ENCODE results near the gene PCYOX1L.

PCYOX1L gene

GRCh38 chr5:149407323-149408251 is 49.7 kb downstream of the PCYOX1L start:
- Histone ChIP-seq H3K36me3 (ENCODE audit: control insufficient read depth in 2 of 2, insufficient read depth in 2 of 2, low read length in 2 of 2) (peaks cover 52% of the 10 kb centered on the region in 2 donors), H3K27ac (ENCODE audit: low read length) (peak overlapping the region; percentile 100), H3K4me3 (ENCODE audit: low read length in 2 of 2) (peak overlapping the region; percentile 93 to 100), H3K4me1 (ENCODE audit: control insufficient read depth, insufficient read depth, low read length) (peaks cover 45% of the 10 kb centered on the region), H3K27me3 (ENCODE audit: control insufficient read depth in 1 of 2, insufficient read depth in 2 of 2, low read length in 2 of 2) (no peaks in the 10 kb centered on the region), H3K9ac (ENCODE audit: low read length in 2 of 2) (peak overlapping the region; percentile 100), H3K9me3 (ENCODE audit: control insufficient read depth in 2 of 2, low read length in 2 of 2) (no peaks in the 10 kb centered on the region)

- peak overlapping the region; percentile 100 for H3K27ac ChIP-seq (ENCODE audit: low read length)
- no peaks in the 10 kb centered on the region for H3K27me3 ChIP-seq (ENCODE audit: control insufficient read depth in 1 of 2, insufficient read depth in 2 of 2, low read length in 2 of 2)
- H3K4me1 ChIP-seq (ENCODE audit: control insufficient read depth, insufficient read depth, low read length): peaks cover 51% of the 10 kb centered on the region
- H3K36me3 ChIP-seq (ENCODE audit: control insufficient read depth in 2 of 2, insufficient read depth in 2 of 2, low read length in 2 of 2): peaks cover 60 to 61% of the 10 kb centered on the region in 2 donors
- peak overlapping the region; percentile 93 to 100 for H3K4me3 ChIP-seq (ENCODE audit: low read length in 2 of 2)
- H3K9me3 ChIP-seq (ENCODE audit: control insufficient read depth in 2 of 2, low read length in 2 of 2): no peaks in the 10 kb centered on the region
- peak overlapping the region; percentile 100 for H3K9ac ChIP-seq (ENCODE audit: low read length in 2 of 2)
Observed at GRCh38 chr5:149408252-149409099, 50.6 kb downstream of the PCYOX1L start.

- Histone ChIP-seq H3K4me1 (ENCODE audit: control insufficient read depth, insufficient read depth, low read length) (peaks cover 50% of the 10 kb centered on the region), H3K4me3 (ENCODE audit: low read length in 2 of 2) (peak overlapping the region; percentile 93 to 100), H3K9me3 (ENCODE audit: control insufficient read depth in 2 of 2, low read length in 2 of 2) (no peaks in the 10 kb centered on the region), H3K27me3 (ENCODE audit: control insufficient read depth in 1 of 2, insufficient read depth in 2 of 2, low read length in 2 of 2) (no peaks in the 10 kb centered on the region), H3K9ac (ENCODE audit: low read length in 2 of 2) (peak overlapping the region; percentile 100), H3K27ac (ENCODE audit: low read length) (peak overlapping the region; percentile 100), H3K36me3 (ENCODE audit: control insufficient read depth in 2 of 2, insufficient read depth in 2 of 2, low read length in 2 of 2) (peaks cover 65 to 68% of the 10 kb centered on the region in 2 donors)
Observed at GRCh38 chr5:149409268-149409948, 51.6 kb downstream of the PCYOX1L start.

- H3K4me3 ChIP-seq (ENCODE audit: low read length in 2 of 2): peak overlapping the region; percentile 93 to 100
- peak overlapping the region; percentile 100 for H3K9ac ChIP-seq (ENCODE audit: low read length in 2 of 2)
- peak overlapping the region; percentile 100 for H3K27ac ChIP-seq (ENCODE audit: low read length)
Observed at GRCh38 chr5:149410071-149410470, 52.2 kb downstream of the PCYOX1L start.

GRCh38 chr5:149410721-149411432 is 53.0 kb downstream of the PCYOX1L start:
- Histone ChIP-seq H3K4me3 (ENCODE audit: low read length in 2 of 2) (peak overlapping the region; percentile 93 to 100), H3K9ac (ENCODE audit: low read length in 2 of 2) (peak overlapping the region; percentile 100), H3K27ac (ENCODE audit: low read length) (peak overlapping the region; percentile 100), H3K9me3 (ENCODE audit: control insufficient read depth in 2 of 2, low read length in 2 of 2) (no peaks in the 10 kb centered on the region), H3K4me1 (ENCODE audit: control insufficient read depth, insufficient read depth, low read length) (peaks cover 49% of the 10 kb centered on the region), H3K36me3 (ENCODE audit: control insufficient read depth in 2 of 2, insufficient read depth in 2 of 2, low read length in 2 of 2) (peaks cover 79 to 81% of the 10 kb centered on the region in 2 donors), H3K27me3 (ENCODE audit: control insufficient read depth in 1 of 2, insufficient read depth in 2 of 2, low read length in 2 of 2) (no peaks in the 10 kb centered on the region)

More at GRCh38 chr5:149410071-149410470, 52.2 kb downstream of the PCYOX1L start:
- Histone ChIP-seq H3K36me3 (ENCODE audit: control insufficient read depth in 2 of 2, insufficient read depth in 2 of 2, low read length in 2 of 2) (peaks cover 72 to 74% of the 10 kb centered on the region in 2 donors), H3K4me1 (ENCODE audit: control insufficient read depth, insufficient read depth, low read length) (peaks cover 50% of the 10 kb centered on the region), H3K27me3 (ENCODE audit: control insufficient read depth in 1 of 2, insufficient read depth in 2 of 2, low read length in 2 of 2) (no peaks in the 10 kb centered on the region), H3K9me3 (ENCODE audit: control insufficient read depth in 2 of 2, low read length in 2 of 2) (no peaks in the 10 kb centered on the region)

- H3K9ac ChIP-seq (ENCODE audit: low read length in 2 of 2): peak overlapping the region; percentile 100
- H3K36me3 ChIP-seq (ENCODE audit: control insufficient read depth in 2 of 2, insufficient read depth in 2 of 2, low read length in 2 of 2): peaks cover 87 to 90% of the 10 kb centered on the region in 2 donors
- peak overlapping the region; percentile 93 to 100 for H3K4me3 ChIP-seq (ENCODE audit: low read length in 2 of 2)
- H3K4me1 ChIP-seq (ENCODE audit: control insufficient read depth, insufficient read depth, low read length): peaks cover 56% of the 10 kb centered on the region
- H3K9me3 ChIP-seq (ENCODE audit: control insufficient read depth in 2 of 2, low read length in 2 of 2): no peaks in the 10 kb centered on the region
- H3K27ac ChIP-seq (ENCODE audit: low read length): peak overlapping the region; percentile 100
- H3K27me3 ChIP-seq (ENCODE audit: control insufficient read depth in 1 of 2, insufficient read depth in 2 of 2, low read length in 2 of 2): no peaks in the 10 kb centered on the region
Observed at GRCh38 chr5:149411738-149412519, 54.1 kb downstream of the PCYOX1L start.

GRCh38 chr5:149412783-149413476 is 55.1 kb downstream of the PCYOX1L start:
- peak overlapping the region; percentile 100 for H3K9ac ChIP-seq (ENCODE audit: low read length in 2 of 2)
- H3K36me3 ChIP-seq (ENCODE audit: control insufficient read depth in 2 of 2, insufficient read depth in 2 of 2, low read length in 2 of 2): peaks cover 87 to 92% of the 10 kb centered on the region in 2 donors

GRCh38 chr5:149413477-149414210 is 55.8 kb downstream of the PCYOX1L start:
- peak overlapping the region; percentile 100 for H3K9ac ChIP-seq (ENCODE audit: low read length in 2 of 2)
- H3K27me3 ChIP-seq (ENCODE audit: control insufficient read depth in 1 of 2, insufficient read depth in 2 of 2, low read length in 2 of 2): no peaks in the 10 kb centered on the region
- H3K4me3 ChIP-seq (ENCODE audit: low read length in 2 of 2): peak overlapping the region; percentile 93 to 100
- H3K27ac ChIP-seq (ENCODE audit: low read length): peak overlapping the region; percentile 100
- no peaks in the 10 kb centered on the region for H3K9me3 ChIP-seq (ENCODE audit: control insufficient read depth in 2 of 2, low read length in 2 of 2)
- peaks cover 86 to 88% of the 10 kb centered on the region in 2 donors for H3K36me3 ChIP-seq (ENCODE audit: control insufficient read depth in 2 of 2, insufficient read depth in 2 of 2, low read length in 2 of 2)
- H3K4me1 ChIP-seq (ENCODE audit: control insufficient read depth, insufficient read depth, low read length): peaks cover 67% of the 10 kb centered on the region

More at GRCh38 chr5:149412783-149413476, 55.1 kb downstream of the PCYOX1L start:
- Histone ChIP-seq H3K27ac (ENCODE audit: low read length) (peak overlapping the region; percentile 100), H3K9me3 (ENCODE audit: control insufficient read depth in 2 of 2, low read length in 2 of 2) (no peaks in the 10 kb centered on the region), H3K27me3 (ENCODE audit: control insufficient read depth in 1 of 2, insufficient read depth in 2 of 2, low read length in 2 of 2) (no peaks in the 10 kb centered on the region), H3K4me3 (ENCODE audit: low read length in 2 of 2) (peak overlapping the region; percentile 93 to 100), H3K4me1 (ENCODE audit: control insufficient read depth, insufficient read depth, low read length) (peaks cover 66% of the 10 kb centered on the region)

Measured in stomach smooth muscle (tissue), 2 donors.